ENCODE data around the gene CMTM2. TPM values are rescaled to one million over a fixed set of nuclear protein-coding genes. Genes with fewer than 3 reads are reported as not detected.
"Not testable (repeated sequence)": the region's sequence is repeated elsewhere in the genome, so short reads cannot be mapped to it uniquely, and the experiment has no call there.

The CMTM2 gene
- total RNA-seq, 1 experiment from 2014 or later: not detected

GRCh38 chr16:66617010-66617434, 37.8 kb downstream of the CMTM2 start:
- DNase-seq (ENCODE audit: low read depth, low spot score): no peak
- in situ Hi-C loops (cut with HindIII; ENCODE audit: low pct_unique_long_range_greater_than_20kb, low sequenced_read_pairs): no loop called here

GRCh38 chr16:66617728-66618127, 38.5 kb downstream of the CMTM2 start:
- no peak for DNase-seq (ENCODE audit: low read depth, low spot score)
- in situ Hi-C loops (cut with HindIII; ENCODE audit: low pct_unique_long_range_greater_than_20kb, low sequenced_read_pairs): no loop called here

GRCh38 chr16:66618588-66619375, 39.5 kb downstream of the CMTM2 start:
- in situ Hi-C loops (cut with HindIII; ENCODE audit: low pct_unique_long_range_greater_than_20kb, low sequenced_read_pairs): no loop called here
- no peak for DNase-seq (ENCODE audit: low read depth, low spot score)

- in situ Hi-C loops (cut with HindIII; ENCODE audit: low pct_unique_long_range_greater_than_20kb, low sequenced_read_pairs): no loop called here
- DNase-seq (ENCODE audit: low read depth, low spot score): no peak
These were observed 40.5 kb downstream of the CMTM2 start for GRCh38 chr16:66619534-66620428.

- in situ Hi-C loops (cut with HindIII; ENCODE audit: low pct_unique_long_range_greater_than_20kb, low sequenced_read_pairs): no loop called here
- no peak for DNase-seq (ENCODE audit: low read depth, low spot score)
These were observed 41.1 kb downstream of the CMTM2 start for GRCh38 chr16:66620429-66620795.

- no peak for DNase-seq (ENCODE audit: low read depth, low spot score)
- in situ Hi-C loops (cut with HindIII; ENCODE audit: low pct_unique_long_range_greater_than_20kb, low sequenced_read_pairs): no loop called here
These were observed 42.7 kb downstream of the CMTM2 start for GRCh38 chr16:66621973-66622372.

- no peak for DNase-seq (ENCODE audit: low read depth, low spot score)
- in situ Hi-C loops (cut with HindIII; ENCODE audit: low pct_unique_long_range_greater_than_20kb, low sequenced_read_pairs): no loop called here
These were observed 43.6 kb downstream of the CMTM2 start for GRCh38 chr16:66622863-66623262.

GRCh38 chr16:66623755-66624154, 44.5 kb downstream of the CMTM2 start:
- no peak for DNase-seq (ENCODE audit: low read depth, low spot score)
- in situ Hi-C loops (cut with HindIII; ENCODE audit: low pct_unique_long_range_greater_than_20kb, low sequenced_read_pairs): no loop called here

- in situ Hi-C loops (cut with HindIII; ENCODE audit: low pct_unique_long_range_greater_than_20kb, low sequenced_read_pairs): not testable (repeated sequence)
These were observed 48.5 kb downstream of the CMTM2 start for GRCh38 chr16:66627611-66628378.

GRCh38 chr16:66629856-66630255, 50.6 kb downstream of the CMTM2 start:
- in situ Hi-C loops (cut with HindIII; ENCODE audit: low pct_unique_long_range_greater_than_20kb, low sequenced_read_pairs): no loop called here
- DNase-seq (ENCODE audit: low read depth, low spot score): no peak

More at GRCh38 chr16:66627611-66628378, 48.5 kb downstream of the CMTM2 start:
- not testable (repeated sequence) for DNase-seq (ENCODE audit: low read depth, low spot score)

GRCh38 chr16:66630561-66631260, 51.4 kb downstream of the CMTM2 start:
- DNase-seq (ENCODE audit: low read depth, low spot score); in situ Hi-C loops (cut with HindIII; ENCODE audit: low pct_unique_long_range_greater_than_20kb, low sequenced_read_pairs): not testable (repeated sequence)

- in situ Hi-C loops (cut with HindIII; ENCODE audit: low pct_unique_long_range_greater_than_20kb, low sequenced_read_pairs); DNase-seq (ENCODE audit: low read depth, low spot score): not testable (repeated sequence)
These were observed 52.3 kb downstream of the CMTM2 start for GRCh38 chr16:66631558-66631957.

GRCh38 chr16:66634527-66635196, 55.4 kb downstream of the CMTM2 start:
- in situ Hi-C loops (cut with HindIII; ENCODE audit: low pct_unique_long_range_greater_than_20kb, low sequenced_read_pairs): no loop called here
- DNase-seq (ENCODE audit: low read depth, low spot score): no peak

GRCh38 chr16:66635406-66635805, 56.1 kb downstream of the CMTM2 start:
- in situ Hi-C loops (cut with HindIII; ENCODE audit: low pct_unique_long_range_greater_than_20kb, low sequenced_read_pairs): no loop called here
- DNase-seq (ENCODE audit: low read depth, low spot score): no peak

GRCh38 chr16:66636199-66636598, 56.9 kb downstream of the CMTM2 start:
- in situ Hi-C loops (cut with HindIII; ENCODE audit: low pct_unique_long_range_greater_than_20kb, low sequenced_read_pairs): no loop called here
- DNase-seq (ENCODE audit: low read depth, low spot score): no peak

GRCh38 chr16:66637806-66638205, 58.5 kb downstream of the CMTM2 start:
- in situ Hi-C loops (cut with HindIII; ENCODE audit: low pct_unique_long_range_greater_than_20kb, low sequenced_read_pairs): no loop called here
- no peak for DNase-seq (ENCODE audit: low read depth, low spot score)
